HG03442 (cell line): ENCODE results near the gene RAB40A.
"Not testable (repeated sequence)": the region's sequence is repeated elsewhere in the genome, so short reads cannot be mapped to it uniquely, and the experiment has no call there.

Source experiments
- ATAC-seq: cut with Tn5 transposase; IDR thresholded peaks from one replicate; pipeline ENCODE4 v1.9.1; 2021; ENCODE audit warnings: mild to moderate bottlenecking, moderate library complexity; ENCODE audit not compliant: unreplicated experiment

Gene RAB40A

GRCh38 chrX:103464774-103465117 is 54.5 kb downstream of the RAB40A start:
- peak; percentile 96 for ATAC-seq

- ATAC-seq = peak; percentile 65
Observed at GRCh38 chrX:103464072-103464773, 55.1 kb downstream of the RAB40A start.

GRCh38 chrX:103461156-103461555 is 58.1 kb downstream of the RAB40A start:
- no peak for ATAC-seq

GRCh38 chrX:103460001-103460755 is 59.1 kb downstream of the RAB40A start:
- not testable (repeated sequence) for ATAC-seq

DNA sequence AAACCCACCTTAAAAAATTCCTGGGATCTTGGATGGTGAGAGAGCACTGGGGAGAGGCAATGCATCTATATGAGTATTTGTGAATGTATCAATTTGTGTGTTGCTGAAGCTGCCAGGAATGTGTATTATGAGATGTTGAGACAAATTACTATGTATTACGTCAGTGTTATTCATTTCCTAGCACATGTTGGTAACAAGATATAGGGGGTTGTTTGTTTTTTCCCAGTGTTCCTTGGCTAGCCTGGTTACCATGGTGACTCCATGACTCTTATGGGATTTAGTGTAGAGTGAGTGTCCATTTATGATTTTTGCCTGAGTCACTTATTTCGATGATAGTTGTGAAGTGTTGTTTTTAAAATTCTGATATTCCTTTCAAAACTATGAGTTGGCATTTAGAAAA is 65.6 kb downstream of the RAB40A start:
- ATAC-seq = no peak
